Sigmoid colon (tissue), 4 donors: Measurements from ENCODE around the gene RHEBL1.

Experiments used
- CTCF ChIP-seq, 4 experiments: fragments of 450-650 bp in 3 of 4; fragments of 200-600 bp in 1 of 4; IDR thresholded peaks; one replicate each; pipeline ENCODE4 v1.5.1; 2016 to 2019; ENCODE audit warnings: antibody characterized with exemption in 4 of 4, mild to moderate bottlenecking in 3 of 4, moderate library complexity in 2 of 4
- POLR2A ChIP-seq, 2 donors: fragments of 450-650 bp; IDR thresholded peaks; one replicate each; pipeline ENCODE4 v1.6.1; 2016; ENCODE audit warnings: antibody characterized with exemption in 2 of 2, mild to moderate bottlenecking in 2 of 2, moderate library complexity in 2 of 2
- POLR2AphosphoS5 ChIP-seq, 4 donors: sonication (generic); formaldehyde crosslinking; IDR thresholded peaks; one replicate each; pipeline ENCODE4 v1.6.1; 2017; ENCODE audit warnings: antibody characterized with exemption in 4 of 4

- peak in 1 of 4 donors; percentile 63 for TF ChIP-seq POLR2AphosphoS5 (IDR thresholded peaks at IDR 0.05)
- no peak for TF ChIP-seq CTCF (IDR thresholded peaks at IDR 0.05)
- no peak for TF ChIP-seq POLR2A (IDR thresholded peaks at IDR 0.05)
Observed at GRCh38 chr12:49069507-49070346, at the start of gene RHEBL1.
